NCI-H1092 treated with DMSO at 0.1 percent for 48 hours (cell line): Measurements from ENCODE around the gene FAM171A2.

Source experiments
- DNase-seq: peaks from one replicate; lab custom pipeline; 2025; lab: John Stamatoyannopoulos, UW

Gene FAM171A2

GRCh38 chr17:44321246-44322120 lies 42.2 kb downstream of the FAM171A2 start:
- DNase-seq: no peak

GRCh38 chr17:44320066-44320465 lies 43.6 kb downstream of the FAM171A2 start:
- DNase-seq: no peak

GRCh38 chr17:44318077-44318892 lies 45.4 kb downstream of the FAM171A2 start:
- DNase-seq: no peak

GRCh38 chr17:44317545-44317944 lies 46.1 kb downstream of the FAM171A2 start:
- no peak for DNase-seq

GRCh38 chr17:44315760-44316731 lies 47.6 kb downstream of the FAM171A2 start:
- no peak for DNase-seq

GRCh38 chr17:44314869-44315661 lies 48.6 kb downstream of the FAM171A2 start:
- peak; percentile 49 for DNase-seq

- DNase-seq: no peak
Measured at GRCh38 chr17:44314524-44314868, 49.2 kb downstream of the FAM171A2 start.

- no peak for DNase-seq
Measured at GRCh38 chr17:44314031-44314430, 49.6 kb downstream of the FAM171A2 start.

GRCh38 chr17:44312396-44313104 lies 51.1 kb downstream of the FAM171A2 start:
- no peak for DNase-seq

- DNase-seq: no peak
Measured at GRCh38 chr17:44311562-44312181, 52.0 kb downstream of the FAM171A2 start.

GRCh38 chr17:44310609-44311376 lies 52.9 kb downstream of the FAM171A2 start:
- DNase-seq: no peak

- DNase-seq: no peak
Measured at GRCh38 chr17:44310188-44310587, 53.5 kb downstream of the FAM171A2 start.

GRCh38 chr17:44309472-44309871 lies 54.2 kb downstream of the FAM171A2 start:
- DNase-seq: no peak

- DNase-seq: no peak
Measured at GRCh38 chr17:44308865-44309264, 54.8 kb downstream of the FAM171A2 start.

- DNase-seq: peak; percentile 87
Measured at GRCh38 chr17:44308320-44308818, 55.3 kb downstream of the FAM171A2 start, which contains the start of gene RUNDC3A. Gene RUNDC3A (plus strand): TSS chr17:44308601. CDS start chr17:44308833, 232 bp downstream.

- DNase-seq: peak; percentile 60
Measured at GRCh38 chr17:44307387-44308186, 56.1 kb downstream of the FAM171A2 start.

- DNase-seq: no peak
Measured at GRCh38 chr17:44304651-44305050, 59.0 kb downstream of the FAM171A2 start.
